Hematopoietic multipotent progenitor cell treated with erythropoietin and hydrocortisone succinate and interleukin-3 and kit ligand, for 4 days (in vitro differentiated cells): ENCODE data around the gene CPT2.
"Not testable (repeated sequence)": the region's sequence is repeated elsewhere in the genome, so short reads cannot be mapped to it uniquely, and the experiment has no call there.

Experiments used
- DNase-seq: peaks from one replicate; pipeline ENCODE4 v3.0.0-alpha.2; 2015

The CPT2 gene

DNA sequence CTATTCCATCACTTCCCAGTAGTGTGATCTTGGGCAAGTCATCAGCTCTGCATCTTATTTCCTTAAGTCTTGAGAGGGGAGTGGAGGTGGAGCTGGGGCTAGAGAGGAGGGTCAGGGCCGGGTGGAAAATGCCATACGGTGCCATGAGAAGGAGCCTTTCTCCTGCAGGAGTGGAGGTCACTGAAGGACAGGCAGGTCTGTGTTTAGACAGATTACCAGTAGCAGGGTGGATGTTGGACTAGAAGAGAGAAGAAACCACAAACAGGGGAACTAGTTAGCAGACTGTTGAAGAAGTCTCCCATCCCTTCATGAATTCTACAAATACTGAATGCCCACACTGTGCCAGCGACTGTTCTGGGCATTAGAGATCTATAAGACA is 13.9 kb upstream of the CPT2 start:
- peak; percentile 21 for DNase-seq

DNA sequence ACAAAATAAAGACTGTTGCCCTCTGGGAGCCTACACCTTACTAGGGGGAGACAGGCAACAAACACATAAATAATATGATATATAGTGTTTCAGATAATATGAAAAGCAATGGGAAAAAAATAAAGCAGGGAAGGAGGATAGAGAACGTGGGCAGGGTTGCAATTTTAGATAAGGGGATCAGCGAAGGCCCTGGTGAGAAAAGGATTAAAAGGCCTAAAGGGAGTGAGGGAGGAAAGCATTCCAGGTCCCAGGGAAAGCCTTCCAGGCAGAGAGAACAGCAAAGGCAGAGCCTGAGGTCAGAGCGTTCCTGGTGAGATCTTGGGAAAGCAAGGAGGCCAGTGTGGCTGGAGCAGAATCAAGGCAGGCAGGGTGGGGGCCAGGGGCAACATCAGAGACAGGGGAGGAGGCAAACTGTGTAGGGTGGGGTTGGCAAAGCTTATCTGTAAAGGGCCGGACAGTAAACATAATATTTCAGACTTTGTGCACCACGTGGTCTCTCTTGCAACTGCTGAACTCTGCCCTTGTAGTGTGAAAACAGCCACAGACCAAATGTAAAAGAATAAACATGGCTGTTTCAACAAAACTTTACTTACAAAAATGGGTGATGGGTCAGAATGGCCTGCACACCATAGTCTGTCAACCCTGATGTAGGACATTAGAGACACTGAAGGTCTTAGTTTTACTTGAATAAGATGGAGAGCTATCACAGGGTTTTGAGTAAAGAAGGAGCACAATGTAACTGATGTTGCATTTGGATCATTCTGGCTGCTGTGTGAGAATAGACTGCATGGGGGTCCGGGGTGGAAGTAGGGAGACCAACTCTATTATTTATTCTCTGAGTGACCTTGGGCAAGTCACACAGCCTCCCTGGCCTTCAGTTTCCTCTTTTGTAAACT is 13.3 kb upstream of the CPT2 start:
- DNase-seq = peak; percentile 72

DNA sequence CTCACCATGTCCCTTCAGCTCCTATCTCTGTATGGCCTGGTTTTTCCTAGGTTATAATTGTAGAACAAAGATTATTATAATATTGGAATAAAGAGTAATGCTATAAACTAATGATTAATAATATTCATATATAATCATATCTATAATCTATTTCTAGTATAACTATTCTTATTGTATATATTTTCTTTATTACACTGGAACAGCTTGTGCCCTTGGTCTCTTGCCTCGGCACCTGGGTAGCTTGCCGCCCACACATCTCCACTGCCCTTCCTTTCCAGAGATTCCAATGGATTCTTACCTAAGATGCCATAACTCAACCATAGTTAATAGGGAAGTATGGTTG is 10.7 kb upstream of the CPT2 start:
- DNase-seq = not testable (repeated sequence)

DNA sequence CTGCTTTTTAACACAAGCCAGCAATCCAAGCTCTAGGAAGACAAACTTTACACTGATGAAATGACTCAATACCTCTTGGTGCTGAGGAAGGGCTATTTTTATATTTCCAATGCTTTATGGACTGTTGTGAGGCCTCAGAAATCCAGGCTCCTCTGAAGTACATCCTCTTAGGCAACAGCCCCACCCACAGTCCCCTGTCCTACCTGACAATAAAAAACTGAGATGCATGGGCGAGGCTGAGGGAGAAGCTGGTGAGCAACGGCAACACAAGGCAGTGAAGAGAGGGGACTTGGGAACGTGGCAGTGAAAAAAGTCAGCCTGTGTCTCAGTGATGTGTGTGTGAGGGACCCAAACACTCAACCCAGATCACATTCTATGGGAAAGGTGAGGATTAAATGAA is 10.1 kb upstream of the CPT2 start:
- no peak for DNase-seq

DNA sequence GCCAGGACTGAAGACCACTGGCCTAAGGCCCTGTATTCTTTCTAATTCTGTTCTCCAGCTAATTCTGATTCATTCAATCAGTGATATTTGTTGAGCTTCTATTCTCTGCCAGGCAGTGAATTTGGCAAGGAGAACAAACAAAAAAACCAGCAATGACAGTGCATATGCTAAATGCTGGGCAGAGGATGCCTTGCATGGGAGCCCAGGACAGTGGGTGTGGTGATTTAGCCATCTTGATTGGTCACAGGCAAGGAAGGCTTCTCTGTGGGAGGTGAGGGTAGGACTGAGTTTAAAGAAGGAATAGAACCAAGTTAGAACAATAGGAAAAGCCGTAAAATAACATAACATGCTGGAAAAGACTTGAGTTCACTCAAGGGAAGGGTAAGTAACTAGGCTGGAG is 9.2 kb upstream of the CPT2 start:
- no peak for DNase-seq

DNA sequence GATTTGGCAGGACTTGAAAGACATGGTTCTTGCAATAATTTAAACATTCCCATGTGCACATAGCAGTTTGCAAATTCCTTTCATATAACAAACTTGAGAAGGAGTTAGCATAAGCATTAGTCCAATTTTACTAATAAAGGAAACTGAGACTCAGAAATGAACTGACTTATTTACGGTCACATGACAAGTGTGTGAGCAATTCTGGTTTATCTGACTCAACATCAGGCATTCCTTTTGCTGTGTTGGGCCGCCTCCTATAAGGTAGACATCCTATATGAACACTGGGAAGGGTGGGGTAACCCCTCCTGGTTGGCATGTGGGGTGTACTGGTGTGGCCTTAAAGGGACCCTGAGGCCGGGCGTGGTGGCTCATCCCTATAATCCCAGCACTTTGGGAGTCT is 8.5 kb upstream of the CPT2 start:
- DNase-seq = no peak

DNA sequence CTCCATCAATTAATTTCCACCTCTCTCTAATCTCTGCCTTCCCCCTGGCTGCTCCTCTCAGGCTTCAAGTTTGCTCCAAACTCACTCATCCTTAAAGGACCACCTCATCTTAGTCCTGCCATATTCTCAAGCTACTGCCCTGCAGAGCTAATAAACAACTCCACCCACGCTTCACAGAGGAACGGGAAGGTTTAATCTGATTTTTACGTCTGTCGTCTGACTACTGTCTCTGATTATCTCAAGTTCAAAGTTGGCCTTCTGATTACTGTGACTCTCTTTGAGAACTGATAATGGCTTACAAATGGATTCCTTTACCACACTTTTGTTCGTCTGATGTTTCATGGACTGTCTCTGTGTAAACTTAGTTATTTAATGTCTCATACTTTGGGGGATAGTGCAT is 7.6 kb upstream of the CPT2 start:
- DNase-seq = peak; percentile 17

DNA sequence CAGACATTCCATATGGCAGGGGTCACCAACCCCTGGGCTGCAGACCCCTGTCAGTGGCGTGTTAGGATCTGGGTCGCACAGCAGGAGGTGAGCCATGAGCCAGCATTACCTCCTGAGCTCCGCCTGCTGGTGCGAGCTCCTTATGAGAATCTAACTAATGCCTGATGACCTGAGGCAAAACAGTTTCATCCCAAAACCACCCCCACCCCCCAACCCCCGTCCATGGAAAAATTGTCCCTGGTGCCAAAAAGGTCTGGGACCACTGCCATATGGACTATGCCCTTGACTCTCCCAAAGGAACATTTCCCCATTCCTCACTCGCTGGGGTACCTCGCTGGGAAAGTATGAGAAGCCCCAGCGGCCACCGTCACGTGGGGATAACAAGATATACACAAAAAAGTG is 6.4 kb upstream of the CPT2 start:
- DNase-seq = no peak

DNA sequence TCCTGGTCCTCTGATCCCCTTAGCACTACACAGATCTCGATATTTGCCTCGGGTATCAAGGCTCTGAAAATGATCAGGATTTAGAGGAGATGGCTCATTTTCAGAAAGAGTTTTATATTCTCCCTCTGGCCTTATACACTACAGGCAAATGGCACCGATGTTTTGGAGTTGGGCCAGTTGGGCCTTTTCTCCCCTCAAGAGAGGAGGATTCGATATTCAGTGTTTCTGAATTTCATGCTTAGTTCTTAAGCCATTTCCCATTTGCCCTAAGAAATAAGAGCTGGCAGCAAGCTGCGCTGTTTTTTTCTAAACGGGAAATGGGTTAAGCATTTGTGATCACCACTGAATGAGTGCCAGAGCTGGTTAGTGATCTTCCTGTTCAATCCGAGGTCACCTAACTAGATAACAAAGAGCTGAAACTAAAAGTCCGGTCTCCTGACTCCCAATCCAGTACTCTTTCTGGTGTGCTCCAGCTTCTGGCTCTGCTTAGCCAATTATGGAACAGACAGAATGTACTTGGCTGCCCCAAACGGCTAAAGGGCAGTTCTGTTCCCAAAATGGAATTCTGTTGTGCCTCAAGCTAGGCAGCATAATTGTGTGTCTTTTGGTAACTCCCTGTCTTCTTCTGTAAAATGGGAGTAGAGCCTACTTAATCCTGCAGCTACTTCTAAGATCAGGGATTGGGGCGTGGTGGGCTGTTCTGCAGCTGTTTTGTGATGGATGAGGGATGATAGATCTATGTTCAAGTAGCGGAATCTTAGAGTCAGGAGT is 1.2 kb upstream of the CPT2 start:
- DNase-seq = no peak

DNA sequence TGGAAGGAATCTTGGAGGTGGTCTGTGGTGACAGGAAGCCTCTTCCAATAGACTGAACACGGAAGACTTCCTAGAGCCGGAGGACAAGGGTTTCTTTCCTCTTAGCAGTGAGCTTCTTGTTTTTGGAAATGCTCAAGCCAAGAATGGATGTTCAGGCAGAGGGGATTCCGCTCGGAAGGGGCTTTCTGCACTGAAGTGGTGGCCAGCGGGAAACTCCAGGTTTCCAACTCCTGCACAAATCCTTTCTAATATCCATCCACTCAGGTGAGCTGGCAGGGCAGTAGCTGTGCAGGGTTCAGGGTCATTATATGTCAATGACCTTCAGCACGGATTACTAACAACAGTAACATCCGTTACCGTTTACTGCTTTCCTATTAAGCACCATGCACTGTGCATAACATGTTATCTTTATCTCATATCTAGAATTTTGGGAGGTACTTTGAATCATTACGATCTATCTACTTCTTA is 573 bp upstream of the CPT2 start:
- no peak for DNase-seq

DNA sequence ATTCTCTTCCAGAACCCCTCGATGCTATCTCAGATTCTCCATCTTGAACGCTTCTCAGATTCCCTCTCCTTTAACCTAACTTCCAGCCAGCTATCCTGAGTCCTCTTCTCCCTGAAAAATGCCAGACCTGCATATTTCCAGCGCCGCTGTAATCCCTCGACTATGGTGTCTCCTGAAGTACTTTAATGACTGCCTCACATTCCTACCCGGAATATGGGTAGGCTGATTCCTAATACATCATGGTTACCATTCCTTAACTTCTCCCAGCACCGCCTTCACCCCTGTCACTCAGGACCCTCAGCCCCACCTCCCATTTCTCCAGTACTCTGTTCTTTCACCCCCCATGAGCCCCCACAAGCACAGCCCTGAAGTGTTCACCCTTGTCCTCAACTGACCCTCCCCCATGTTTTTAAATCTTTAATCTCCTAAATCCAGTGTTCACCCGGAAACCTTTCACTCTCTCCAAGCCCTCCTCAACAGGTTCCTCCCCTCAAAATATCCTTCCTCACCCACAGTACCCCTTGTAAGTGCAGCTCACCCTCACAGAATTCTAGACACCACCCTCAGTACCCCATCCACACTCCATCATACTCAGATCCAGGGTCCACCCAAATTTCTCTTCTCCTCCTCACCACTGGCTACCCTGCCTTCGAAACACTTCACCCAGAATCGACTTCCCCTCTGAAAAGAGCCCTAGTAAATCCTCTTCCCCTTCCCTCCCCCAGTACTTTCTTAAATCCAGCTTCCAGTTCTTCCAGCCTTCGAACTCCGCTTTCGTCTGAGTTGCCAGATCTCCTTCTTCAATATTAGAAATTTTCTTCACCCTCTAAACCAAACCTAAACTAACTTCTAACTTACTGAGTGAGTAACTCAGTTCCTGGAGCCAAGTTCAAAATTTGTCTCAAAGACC is 922 bp downstream of the CPT2 start:
- peak; percentile 29 for DNase-seq

DNA sequence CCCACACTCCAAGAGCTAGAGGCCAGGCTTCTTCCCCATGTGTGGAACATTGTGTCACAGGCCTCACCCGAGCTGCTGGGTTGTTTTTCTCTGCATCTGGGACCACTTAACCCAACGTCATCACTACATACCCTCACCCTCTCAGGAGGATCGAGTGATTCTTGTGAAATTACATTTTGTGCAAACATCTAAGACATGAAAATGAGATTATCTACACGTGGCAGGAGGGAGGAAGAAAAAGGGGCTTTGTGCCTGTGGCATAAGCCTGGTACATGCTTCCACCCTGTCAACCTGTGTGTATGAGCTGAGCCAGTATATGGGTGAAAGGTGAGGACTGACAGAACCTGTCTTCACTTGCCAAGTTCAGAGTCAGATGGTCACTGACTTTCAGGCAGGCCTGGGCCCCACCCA is 1.6 kb downstream of the CPT2 start:
- no peak for DNase-seq

DNA sequence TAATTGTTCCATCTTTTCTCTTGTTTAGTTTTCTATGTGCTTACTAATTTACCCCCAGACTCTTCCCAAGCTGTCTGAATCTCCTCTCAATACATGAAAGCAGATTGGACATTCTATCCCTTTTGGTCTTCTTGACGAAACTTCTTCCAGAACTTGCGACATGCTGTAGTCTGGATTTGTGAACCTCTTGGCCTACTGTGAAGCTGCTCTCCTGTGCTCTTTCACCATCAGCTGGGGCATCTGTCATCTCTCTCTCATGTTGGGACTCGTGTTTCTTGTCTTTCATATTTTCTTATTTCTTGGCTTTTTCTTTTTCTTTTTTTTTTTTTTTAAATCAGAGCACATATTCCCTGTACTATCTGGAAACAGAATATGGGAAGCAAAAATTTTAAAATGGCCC is 6.8 kb downstream of the CPT2 start:
- no peak for DNase-seq

DNA sequence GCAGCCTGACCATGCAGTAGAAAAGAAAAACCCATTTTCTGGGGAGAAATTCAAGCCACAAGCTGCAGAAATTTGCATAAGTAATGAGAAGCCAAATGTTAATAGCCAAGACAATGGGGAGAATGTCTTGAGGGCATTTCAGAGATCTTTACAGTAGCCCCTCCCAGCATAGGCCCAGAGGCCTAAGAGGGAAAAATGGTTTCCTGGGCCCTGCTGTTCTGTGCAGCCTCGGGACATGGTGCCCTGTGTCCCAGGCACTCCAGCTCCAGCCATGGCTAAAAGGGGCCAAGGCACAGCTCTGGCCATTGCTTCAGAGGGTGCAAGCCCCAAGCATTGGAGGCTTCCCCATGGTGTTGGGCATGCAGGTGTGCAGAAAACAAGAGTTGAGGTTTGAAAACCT is 8.9 kb downstream of the CPT2 start:
- DNase-seq = not testable (repeated sequence)

DNA sequence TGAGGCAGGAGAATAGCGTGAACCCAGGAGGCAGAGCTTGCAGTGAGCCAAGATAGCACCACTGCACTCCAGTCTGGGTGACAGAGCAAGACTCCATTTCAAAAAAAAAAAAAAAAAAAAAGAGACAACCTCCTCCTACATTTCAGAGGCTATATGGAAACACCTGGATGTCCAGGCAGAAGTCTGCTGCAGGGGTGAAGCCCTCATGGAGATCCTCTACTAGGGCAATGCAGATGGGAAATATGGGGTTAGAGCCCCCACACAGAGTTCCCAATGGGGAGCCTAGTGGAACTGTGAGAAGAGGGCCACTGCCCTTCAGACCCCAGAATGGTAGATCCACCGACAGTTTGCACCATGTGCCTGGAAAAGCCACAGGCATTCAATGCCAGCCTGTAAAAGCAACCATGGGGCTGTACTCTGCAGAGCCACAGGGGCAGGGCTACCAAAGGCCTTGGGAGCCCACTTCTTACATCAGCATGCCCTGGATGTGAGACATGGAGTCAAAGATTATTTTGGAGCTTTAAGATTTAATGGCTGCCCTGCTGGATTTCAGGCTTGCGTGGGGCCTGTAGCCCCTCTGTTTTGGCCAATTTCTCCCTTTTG is 9.6 kb downstream of the CPT2 start:
- DNase-seq = peak; percentile 32

DNA sequence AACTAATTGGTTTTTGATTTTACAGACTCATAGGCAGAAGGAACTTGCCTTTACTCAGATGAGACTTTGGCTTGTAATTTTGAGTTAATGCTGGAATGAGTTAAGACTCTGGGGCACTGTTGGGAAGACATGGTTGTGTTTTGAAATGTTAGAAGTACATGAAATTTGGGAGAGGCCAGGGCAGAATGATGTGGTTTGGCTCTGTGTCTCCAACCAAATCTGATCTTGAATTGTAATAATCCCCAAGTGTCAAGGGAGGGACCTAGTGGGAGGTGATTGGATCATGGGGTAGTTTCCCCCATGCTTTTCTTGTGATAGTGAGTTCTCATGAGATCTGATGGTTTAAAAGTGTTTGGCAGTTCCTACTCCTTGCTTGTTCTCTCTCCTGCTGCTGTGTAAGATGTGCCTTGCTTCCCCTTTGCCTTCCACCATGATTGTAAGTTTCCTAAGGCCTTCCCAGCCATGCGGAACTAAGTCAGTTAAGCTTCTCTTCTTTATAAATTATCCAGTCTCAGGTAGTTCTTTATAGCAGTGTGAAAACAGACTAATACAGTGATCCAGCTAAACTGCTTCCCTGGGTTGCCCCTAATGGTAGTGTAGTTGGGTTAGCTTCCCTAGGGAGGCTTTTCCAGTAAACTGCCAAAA is 10.2 kb downstream of the CPT2 start:
- no peak for DNase-seq

DNA sequence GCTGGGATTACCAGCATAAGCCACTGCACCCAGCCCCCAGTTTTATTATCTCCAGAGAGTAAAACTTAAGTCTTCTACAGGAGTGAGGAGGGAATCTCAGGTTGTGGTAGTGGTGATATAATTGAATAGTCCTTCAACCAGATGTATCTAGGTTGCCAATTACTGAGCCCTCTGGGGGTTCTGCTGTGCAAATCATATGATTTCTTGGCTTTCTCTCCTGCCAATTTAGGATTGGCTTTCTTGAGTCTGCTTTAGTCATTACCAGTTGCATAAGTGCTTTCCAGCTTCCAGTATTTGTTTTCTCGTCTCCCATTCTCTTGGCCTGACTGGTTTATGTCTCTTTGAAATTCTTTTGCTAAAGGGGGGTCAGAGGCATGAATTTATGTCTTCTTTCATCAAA is 11.1 kb downstream of the CPT2 start:
- DNase-seq = no peak

DNA sequence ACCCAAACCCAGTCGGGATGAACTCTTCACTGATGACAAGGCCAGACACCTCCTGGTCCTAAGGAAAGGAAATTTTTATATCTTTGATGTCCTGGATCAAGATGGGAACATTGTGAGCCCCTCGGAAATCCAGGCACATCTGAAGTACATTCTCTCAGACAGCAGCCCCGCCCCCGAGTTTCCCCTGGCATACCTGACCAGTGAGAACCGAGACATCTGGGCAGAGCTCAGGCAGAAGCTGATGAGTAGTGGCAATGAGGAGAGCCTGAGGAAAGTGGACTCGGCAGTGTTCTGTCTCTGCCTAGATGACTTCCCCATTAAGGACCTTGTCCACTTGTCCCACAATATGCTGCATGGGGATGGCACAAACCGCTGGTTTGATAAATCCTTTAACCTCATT is 13.7 kb downstream of the CPT2 start:
- no peak for DNase-seq

DNA sequence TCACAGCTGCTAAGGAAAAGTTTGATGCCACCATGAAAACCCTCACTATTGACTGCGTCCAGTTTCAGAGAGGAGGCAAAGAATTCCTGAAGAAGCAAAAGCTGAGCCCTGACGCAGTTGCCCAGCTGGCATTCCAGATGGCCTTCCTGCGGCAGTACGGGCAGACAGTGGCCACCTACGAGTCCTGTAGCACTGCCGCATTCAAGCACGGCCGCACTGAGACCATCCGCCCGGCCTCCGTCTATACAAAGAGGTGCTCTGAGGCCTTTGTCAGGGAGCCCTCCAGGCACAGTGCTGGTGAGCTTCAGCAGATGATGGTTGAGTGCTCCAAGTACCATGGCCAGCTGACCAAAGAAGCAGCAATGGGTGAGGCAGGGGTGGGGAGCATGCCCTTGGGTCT is 14.3 kb downstream of the CPT2 start:
- DNase-seq = no peak

DNA sequence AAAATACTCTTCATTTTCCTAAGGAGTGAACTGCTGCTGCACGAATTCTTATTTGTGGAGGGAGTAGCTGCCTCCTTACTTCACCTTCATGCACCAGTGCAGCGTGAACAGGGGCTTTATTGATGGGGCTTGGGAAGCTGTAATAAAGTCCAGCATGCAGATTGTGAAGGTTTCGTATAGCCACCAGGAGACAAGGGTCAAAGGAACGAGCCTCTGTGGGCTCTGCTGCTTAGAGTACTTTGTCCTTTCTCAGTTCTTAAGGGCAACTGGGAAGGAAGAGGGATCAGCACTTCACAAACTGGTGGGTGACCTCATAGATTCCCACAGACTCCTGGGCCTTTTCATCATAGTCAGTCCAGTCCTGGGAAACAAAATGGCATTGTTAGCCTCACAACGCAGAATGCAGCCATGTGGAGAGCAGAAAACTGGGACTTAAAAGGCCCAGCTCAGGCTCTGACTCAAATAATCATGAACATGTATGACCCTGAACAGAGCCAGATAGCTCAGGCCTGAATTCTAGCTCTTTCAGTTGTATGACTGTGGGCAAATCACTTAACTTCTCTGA is 17.8 kb downstream of the CPT2 start:
- DNase-seq = no peak

DNA sequence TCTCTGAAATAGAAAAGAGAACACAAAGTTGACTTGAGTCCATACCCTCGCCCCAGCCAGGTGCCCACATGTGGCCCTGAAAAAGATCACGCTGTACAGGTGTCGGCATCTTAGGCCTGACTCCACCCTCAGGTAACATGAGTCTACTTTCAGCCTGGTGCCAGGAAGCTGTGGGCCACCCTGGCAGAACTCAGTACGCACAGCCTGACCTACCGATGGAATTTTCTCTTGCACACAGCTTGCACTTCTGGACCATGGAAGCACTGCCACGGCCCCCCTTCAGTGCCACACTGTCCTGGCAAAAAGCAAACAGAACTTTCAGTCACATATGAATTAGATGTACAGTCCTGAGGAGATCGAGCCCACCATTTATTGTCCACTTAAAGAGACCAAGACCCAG is 21.6 kb downstream of the CPT2 start:
- no peak for DNase-seq

DNA sequence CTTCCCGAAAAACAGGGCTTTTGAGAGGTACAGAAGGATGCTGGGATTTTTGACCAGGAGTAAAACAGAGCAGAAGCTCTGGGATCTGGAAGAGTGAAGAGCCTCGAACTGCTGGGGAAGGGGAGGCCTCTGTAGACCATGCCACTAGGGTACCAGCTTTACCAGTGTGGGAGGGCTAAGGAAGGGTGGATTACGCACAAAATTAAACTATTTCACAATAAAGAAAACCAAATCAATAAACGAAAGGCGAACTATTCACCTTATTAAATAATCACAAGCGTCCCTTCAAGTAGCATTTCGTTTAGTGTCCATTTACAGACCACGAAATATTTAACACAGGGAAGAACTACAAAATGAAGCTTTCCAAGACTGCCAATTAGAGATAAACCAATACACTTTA is 23.1 kb downstream of the CPT2 start:
- no peak for DNase-seq
